K562 (cell line): ENCODE measurements around the gene ZSWIM8. TPM values are rescaled to one million over a fixed set of nuclear protein-coding genes. Genes with fewer than 3 reads are reported as not detected.

Source experiments
- BHLHE40 ChIP-seq: IDR thresholded peaks from 2 replicates; pipeline ENCODE4 v1.6.1; 2011; ENCODE audit warnings: low read length, improper control_type of control experiment
- CAMTA2 ChIP-seq: fragments of 250-450 bp; sonication (Bioruptor Pico); conservative IDR thresholded peaks from 2 replicates; pipeline ENCODE4 v1.5.1; 2022
- DDX20 ChIP-seq: fragments of 450-650 bp; IDR thresholded peaks from 2 replicates; pipeline ENCODE4 v1.6.1; 2016; ENCODE audit warnings: missing genetic modification characterization, low read depth, mild to moderate bottlenecking, missing compliant biosample characterization, moderate library complexity
- E2F6 ChIP-seq, 2 experiments: IDR thresholded peaks; 2 replicates each; pipeline ENCODE4 v1.6.1; 2011; ENCODE audit warnings: borderline replicate concordance in 1 of 2, control low read depth in 1 of 2, low read depth in 1 of 2, low read length in 1 of 2, mild to moderate bottlenecking in 1 of 2, mixed read lengths in 1 of 2, moderate library complexity in 1 of 2; ENCODE audit not compliant: insufficient read depth in 1 of 2, insufficient read length in 1 of 2, poor library complexity in 1 of 2, severe bottlenecking in 1 of 2; ENCODE audit errors: extremely low read depth in 1 of 2
- ETV1 ChIP-seq: fragments of 450-650 bp; conservative IDR thresholded peaks from 2 replicates; pipeline ENCODE4 v1.6.1; 2016; ENCODE audit warnings: missing genetic modification characterization, control low read depth, low read depth, missing compliant biosample characterization
- EWSR1 ChIP-seq: fragments of 450-650 bp; IDR thresholded peaks from 2 replicates; pipeline ENCODE4 v1.6.1; 2018; ENCODE audit warnings: borderline replicate concordance, mild to moderate bottlenecking, low read depth, moderate library complexity; ENCODE audit not compliant: partially characterized antibody
- GATAD2A ChIP-seq: fragments of 450-650 bp; IDR thresholded peaks from 2 replicates; pipeline ENCODE4 v1.6.1; 2017
- HDAC6 ChIP-seq: IDR thresholded peaks from 2 replicates; pipeline ENCODE4 v1.6.1; 2012; ENCODE audit warnings: low read depth, mild to moderate bottlenecking, control low read depth, inconsistent platforms, low read length, moderate library complexity
- ILF3 ChIP-seq: fragments of 450-650 bp; IDR thresholded peaks from 2 replicates; pipeline ENCODE4 v1.6.1; 2018; ENCODE audit warnings: antibody characterized with exemption, mild to moderate bottlenecking, moderate library complexity, borderline replicate concordance
- NR3C1 ChIP-seq: sonication (generic); formaldehyde crosslinking; IDR thresholded peaks from 2 replicates; pipeline ENCODE4 v1.8.1; 2022; ENCODE audit warnings: missing genetic modification reagents
- RBBP5 ChIP-seq: fragments of 200-600 bp; sonication (generic); IDR thresholded peaks from 2 replicates; pipeline ENCODE4 v1.6.1; 2012; ENCODE audit warnings: borderline replicate concordance, mild to moderate bottlenecking, low read length, control low read depth, inconsistent platforms; ENCODE audit not compliant: insufficient read depth, poor library complexity, severe bottlenecking
- RBM39 ChIP-seq: fragments of 200-400 bp; formaldehyde crosslinking; optimal IDR thresholded peaks from 2 replicates; pipeline ENCODE3; 2018; ENCODE audit warnings: low read depth, low read length
- SLC30A9 ChIP-seq: fragments of 250-450 bp; sonication (Bioruptor Pico); IDR thresholded peaks from 2 replicates; pipeline ENCODE4 v1.8.0; 2022; ENCODE audit warnings: mild to moderate bottlenecking, moderate library complexity
- SMAD4 ChIP-seq: fragments of 250-450 bp; sonication (Bioruptor Pico); conservative IDR thresholded peaks from 2 replicates; pipeline ENCODE4 v1.8.0; 2021; ENCODE audit warnings: inconsistent platforms, mild to moderate bottlenecking, moderate library complexity
- XRCC3 ChIP-seq: fragments of 450-650 bp; IDR thresholded peaks from 2 replicates; pipeline ENCODE4 v1.6.1; 2017; ENCODE audit warnings: mild to moderate bottlenecking, moderate library complexity
- ZNF764 ChIP-seq: fragments of 250-450 bp; sonication (Bioruptor Pico); IDR thresholded peaks from 2 replicates; pipeline ENCODE4 v1.4.0; 2020; ENCODE audit warnings: low read depth, mild to moderate bottlenecking, moderate library complexity
- polyA plus RNA-seq, 8 experiments: library from polyadenylated mRNA; depleted of rRNA in 4 of 8; stranded (reverse) in 5 of 8; unstranded in 3 of 8; fragments of >200 nt; fragmentation: Nextera tagmentation in 2 of 8; fragmentation: Illumina TruSeq in 1 of 8; extraction: Ambion mirVana in 2 of 8; extraction: Trizol in 1 of 8; gene quantifications; 2 replicates each; pipeline versions ENCODE4 v1.2.1 to v1.2.3, GENCODE V29; 2011 to 2014; ENCODE audit warnings: inconsistent platforms in 1 of 8, missing spikeins in 1 of 8
- total RNA-seq, 7 experiments: library from RNA; depleted of rRNA in 6 of 7; stranded (reverse); fragments of >200 nt in 6 of 7; fragmentation: Illumina TruSeq in 2 of 7; extraction: Trizol in 2 of 7; gene quantifications; 2 replicates each; pipeline versions ENCODE4 v1.2.1 to v1.2.3, GENCODE V29; 2011 to 2021; ENCODE audit warnings: low replicate concordance in 1 of 7

Gene ZSWIM8
- total and polyA plus RNA-seq, 9 of the 15 experiments (the other 6 are each of a cell fraction or from before 2014, with no cell fraction given) = 5.6 to 47.8 (median 26.7) TPM

- TF ChIP-seq XRCC3 (no peak), ETV1 (tag) (no peak), BHLHE40 (no peak), RBBP5 (no peak), HDAC6 (no peak), EWSR1 (no peak), GATAD2A (no peak), SMAD4 (CRISPR knock-in tag) (no peak), ILF3 (no peak), DDX20 (no peak), ZNF764 (CRISPR knock-in tag) (no peak), RBM39 (no peak), NR3C1 (CRISPR knock-in tag) (no peak), SLC30A9 (CRISPR knock-in tag) (no peak), E2F6 (IDR thresholded peaks at IDR 0.05; ENCODE audit: borderline replicate concordance in 1 of 2, extremely low read depth in 1 of 2, insufficient read depth in 1 of 2, insufficient read length in 1 of 2, low read depth in 1 of 2, low read length in 1 of 2, poor library complexity in 1 of 2, severe bottlenecking in 1 of 2) (no peak), CAMTA2 (CRISPR knock-in tag) (no peak)
Measured at GRCh38 chr10:73841526-73842285, 56.3 kb downstream of the ZSWIM8 start (continued).
